Transverse colon (tissue), 4 donors: Measurements from ENCODE around the gene OMP.

Experiments
- CTCF ChIP-seq, 5 experiments: fragments of 200-600 bp in 3 of 5; fragments of 450-650 bp in 2 of 5; sonication (generic) in 3 of 5; IDR thresholded peaks; 1 replicate in 2 of 5; 2 replicates in 3 of 5; pipeline ENCODE4 v1.5.1; 2016 to 2017; ENCODE audit warnings: antibody characterized with exemption in 5 of 5, inconsistent platforms in 3 of 5, mild to moderate bottlenecking in 2 of 5, moderate library complexity in 1 of 5
- POLR2A ChIP-seq: fragments of 450-650 bp; IDR thresholded peaks from one replicate; pipeline ENCODE4 v1.6.1; 2016; ENCODE audit warnings: antibody characterized with exemption, mild to moderate bottlenecking, moderate library complexity
- POLR2AphosphoS5 ChIP-seq, 3 donors: sonication (generic); formaldehyde crosslinking; IDR thresholded peaks; one replicate each; pipeline ENCODE4 v1.6.1; 2016; ENCODE audit warnings: antibody characterized with exemption in 3 of 3

- TF ChIP-seq CTCF (IDR thresholded peaks at IDR 0.05) = no peak
- no peak for TF ChIP-seq POLR2A
- TF ChIP-seq POLR2AphosphoS5 (IDR thresholded peaks at IDR 0.05) = no peak
Measured at GRCh38 chr11:77057938-77058474, 44.6 kb upstream of the OMP start.
